ENCODE measurements around the gene WASHC2C.
A peak's percentile ranks its signal among the peaks of the same experiment; 100 is the strongest.
"Not testable (repeated sequence)": the region's sequence is repeated elsewhere in the genome, so short reads cannot be mapped to it uniquely, and the experiment has no call there.

Gene WASHC2C, protein sequence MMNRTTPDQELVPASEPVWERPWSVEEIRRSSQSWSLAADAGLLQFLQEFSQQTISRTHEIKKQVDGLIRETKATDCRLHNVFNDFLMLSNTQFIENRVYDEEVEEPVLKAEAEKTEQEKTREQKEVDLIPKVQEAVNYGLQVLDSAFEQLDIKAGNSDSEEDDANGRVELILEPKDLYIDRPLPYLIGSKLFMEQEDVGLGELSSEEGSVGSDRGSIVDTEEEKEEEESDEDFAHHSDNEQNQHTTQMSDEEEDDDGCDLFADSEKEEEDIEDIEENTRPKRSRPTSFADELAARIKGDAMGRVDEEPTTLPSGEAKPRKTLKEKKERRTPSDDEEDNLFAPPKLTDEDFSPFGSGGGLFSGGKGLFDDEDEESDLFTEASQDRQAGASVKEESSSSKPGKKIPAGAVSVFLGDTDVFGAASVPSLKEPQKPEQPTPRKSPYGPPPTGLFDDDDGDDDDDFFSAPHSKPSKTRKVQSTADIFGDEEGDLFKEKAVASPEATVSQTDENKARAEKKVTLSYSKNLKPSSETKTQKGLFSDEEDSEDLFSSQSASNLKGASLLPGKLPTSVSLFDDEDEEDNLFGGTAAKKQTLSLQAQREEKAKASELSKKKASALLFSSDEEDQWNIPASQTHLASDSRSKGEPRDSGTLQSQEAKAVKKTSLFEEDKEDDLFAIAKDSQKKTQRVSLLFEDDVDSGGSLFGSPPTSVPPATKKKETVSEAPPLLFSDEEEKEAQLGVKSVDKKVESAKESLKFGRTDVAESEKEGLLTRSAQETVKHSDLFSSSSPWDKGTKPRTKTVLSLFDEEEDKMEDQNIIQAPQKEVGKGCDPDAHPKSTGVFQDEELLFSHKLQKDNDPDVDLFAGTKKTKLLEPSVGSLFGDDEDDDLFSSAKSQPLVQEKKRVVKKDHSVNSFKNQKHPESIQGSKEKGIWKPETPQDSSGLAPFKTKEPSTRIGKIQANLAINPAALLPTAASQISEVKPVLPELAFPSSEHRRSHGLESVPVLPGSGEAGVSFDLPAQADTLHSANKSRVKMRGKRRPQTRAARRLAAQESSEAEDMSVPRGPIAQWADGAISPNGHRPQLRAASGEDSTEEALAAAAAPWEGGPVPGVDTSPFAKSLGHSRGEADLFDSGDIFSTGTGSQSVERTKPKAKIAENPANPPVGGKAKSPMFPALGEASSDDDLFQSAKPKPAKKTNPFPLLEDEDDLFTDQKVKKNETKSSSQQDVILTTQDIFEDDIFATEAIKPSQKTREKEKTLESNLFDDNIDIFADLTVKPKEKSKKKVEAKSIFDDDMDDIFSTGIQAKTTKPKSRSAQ (N-terminal part only)

DNA sequence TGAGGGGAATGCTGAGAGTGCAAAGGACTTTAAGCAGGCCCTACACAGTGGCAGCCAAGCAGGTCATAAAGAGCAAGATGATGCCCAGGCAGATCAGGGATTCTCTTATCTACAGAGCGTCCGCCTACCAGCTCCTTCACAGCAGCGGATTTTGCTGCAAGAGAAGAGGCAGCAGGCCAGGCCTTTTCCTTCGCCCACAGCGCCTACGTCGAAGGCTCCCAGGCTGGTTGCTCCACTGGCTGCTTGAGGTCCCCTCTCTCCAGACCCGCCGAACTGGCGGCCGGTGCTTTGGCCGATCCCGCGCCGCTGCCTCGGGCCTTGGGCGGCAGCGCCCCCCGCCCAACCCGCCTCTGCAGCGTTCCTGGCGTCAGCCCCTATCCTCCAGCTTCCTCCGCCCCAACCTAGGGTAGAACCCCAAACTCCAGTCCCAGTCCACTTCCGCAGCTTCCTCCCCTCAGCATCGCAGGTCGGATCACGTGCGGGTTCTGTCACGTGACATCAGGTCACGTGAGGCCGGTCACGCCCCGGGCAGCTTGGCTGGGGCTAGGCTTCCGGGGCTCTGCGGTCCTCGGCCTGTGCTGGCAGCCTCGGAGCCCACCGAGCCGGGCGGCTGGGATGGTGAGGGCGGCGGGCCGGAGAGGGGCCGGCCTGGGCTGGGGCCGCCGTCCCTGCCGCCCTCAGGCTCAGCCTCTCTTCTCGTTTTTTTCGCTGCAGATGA, at the start of gene WASHC2C:
TSS of gene WASHC2C (plus strand) at position 564 of the 718 bp plus-strand sequence. CDS start at position 616, 52 bp downstream.
- not testable (repeated sequence) for H3K27me3 ChIP-seq (ENCODE audit: control insufficient read depth in 1 of 2, insufficient read depth in 2 of 2, low read length in 2 of 2); H3K36me3 ChIP-seq (ENCODE audit: control insufficient read depth in 1 of 2, insufficient read depth in 2 of 2, low read length in 2 of 2); H3K4me1 ChIP-seq (ENCODE audit: control insufficient read depth in 1 of 2, insufficient read depth in 2 of 2, low read length in 2 of 2); H3K9me3 ChIP-seq (ENCODE audit: control insufficient read depth in 1 of 2, low read length in 2 of 2)
- H3K27ac ChIP-seq (ENCODE audit: low read depth, low read length) = peak within 1 kb of the TSS; percentile 42
- peak within 1 kb of the TSS; percentile 52 to 74 for H3K4me3 ChIP-seq (ENCODE audit: low read depth in 1 of 2, low read length in 2 of 2)
- H3K9ac ChIP-seq (ENCODE audit: low read depth in 1 of 2, low read length in 2 of 2) = peak within 1 kb of the TSS in 1 of 2 donors; percentile 33

- H3K36me3 ChIP-seq (ENCODE audit: control insufficient read depth in 1 of 2, insufficient read depth in 2 of 2, low read length in 2 of 2); H3K4me1 ChIP-seq (ENCODE audit: control insufficient read depth in 1 of 2, insufficient read depth in 2 of 2, low read length in 2 of 2); H3K27me3 ChIP-seq (ENCODE audit: control insufficient read depth in 1 of 2, insufficient read depth in 2 of 2, low read length in 2 of 2); H3K27ac ChIP-seq (ENCODE audit: low read depth, low read length); H3K9me3 ChIP-seq (ENCODE audit: control insufficient read depth in 1 of 2, low read length in 2 of 2); H3K4me3 ChIP-seq (ENCODE audit: low read depth in 1 of 2, low read length in 2 of 2); H3K9ac ChIP-seq (ENCODE audit: low read depth in 1 of 2, low read length in 2 of 2): not testable (repeated sequence)
Observed at GRCh38 chr10:45678467-45678866, 48.6 kb upstream of the WASHC2C start.

- not testable (repeated sequence) for H3K27me3 ChIP-seq (ENCODE audit: control insufficient read depth in 1 of 2, insufficient read depth in 2 of 2, low read length in 2 of 2); H3K36me3 ChIP-seq (ENCODE audit: control insufficient read depth in 1 of 2, insufficient read depth in 2 of 2, low read length in 2 of 2); H3K9me3 ChIP-seq (ENCODE audit: control insufficient read depth in 1 of 2, low read length in 2 of 2); H3K4me1 ChIP-seq (ENCODE audit: control insufficient read depth in 1 of 2, insufficient read depth in 2 of 2, low read length in 2 of 2); H3K9ac ChIP-seq (ENCODE audit: low read depth in 1 of 2, low read length in 2 of 2); H3K4me3 ChIP-seq (ENCODE audit: low read depth in 1 of 2, low read length in 2 of 2); H3K27ac ChIP-seq (ENCODE audit: low read depth, low read length)
Observed at GRCh38 chr10:45710200-45710796, 16.8 kb upstream of the WASHC2C start.

DNA sequence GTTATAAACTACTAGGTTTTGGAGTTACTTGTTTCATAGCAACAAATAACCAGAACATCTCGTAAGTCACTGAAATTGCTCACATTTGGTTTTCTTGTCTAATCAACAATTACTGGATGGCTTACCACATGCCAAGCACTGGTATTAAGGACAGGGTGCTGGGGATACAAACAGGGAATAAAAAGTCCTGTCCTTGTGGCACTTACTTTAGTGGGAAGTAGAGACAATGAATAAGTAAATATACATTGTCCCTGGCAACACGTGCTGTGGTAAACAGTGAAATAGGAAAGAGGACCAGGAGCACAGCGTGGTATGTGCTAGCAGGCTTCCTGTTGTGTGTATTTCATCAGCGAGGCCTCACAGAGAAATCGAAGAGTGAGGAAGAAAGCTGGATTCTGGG, 15.8 kb upstream of the WASHC2C start:
- not testable (repeated sequence) for H3K27ac ChIP-seq (ENCODE audit: low read depth, low read length); H3K9ac ChIP-seq (ENCODE audit: low read depth in 1 of 2, low read length in 2 of 2); H3K27me3 ChIP-seq (ENCODE audit: control insufficient read depth in 1 of 2, insufficient read depth in 2 of 2, low read length in 2 of 2); H3K9me3 ChIP-seq (ENCODE audit: control insufficient read depth in 1 of 2, low read length in 2 of 2); H3K4me1 ChIP-seq (ENCODE audit: control insufficient read depth in 1 of 2, insufficient read depth in 2 of 2, low read length in 2 of 2); H3K36me3 ChIP-seq (ENCODE audit: control insufficient read depth in 1 of 2, insufficient read depth in 2 of 2, low read length in 2 of 2); H3K4me3 ChIP-seq (ENCODE audit: low read depth in 1 of 2, low read length in 2 of 2)

DNA sequence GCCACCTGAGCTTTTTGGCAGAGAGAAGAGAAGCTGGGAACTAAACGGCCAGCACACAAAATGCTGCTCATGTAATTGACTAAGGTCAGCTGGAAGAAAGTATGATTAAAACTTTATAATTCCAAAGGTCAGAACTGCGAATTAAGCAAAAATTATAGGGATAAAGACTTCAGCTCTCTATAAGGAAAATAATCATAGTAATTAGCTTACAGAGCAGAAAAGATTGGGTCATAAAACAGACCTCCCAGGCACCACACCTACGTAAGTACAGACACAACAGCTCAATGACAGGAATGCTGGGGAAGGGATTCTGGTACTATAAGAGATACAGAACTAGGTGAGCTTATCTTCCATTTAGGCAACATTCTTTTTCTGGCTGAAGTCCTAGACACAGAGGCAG, 10.0 kb upstream of the WASHC2C start:
- H3K4me1 ChIP-seq (ENCODE audit: control insufficient read depth in 1 of 2, insufficient read depth in 2 of 2, low read length in 2 of 2); H3K27me3 ChIP-seq (ENCODE audit: control insufficient read depth in 1 of 2, insufficient read depth in 2 of 2, low read length in 2 of 2); H3K4me3 ChIP-seq (ENCODE audit: low read depth in 1 of 2, low read length in 2 of 2); H3K27ac ChIP-seq (ENCODE audit: low read depth, low read length); H3K9me3 ChIP-seq (ENCODE audit: control insufficient read depth in 1 of 2, low read length in 2 of 2); H3K9ac ChIP-seq (ENCODE audit: low read depth in 1 of 2, low read length in 2 of 2); H3K36me3 ChIP-seq (ENCODE audit: control insufficient read depth in 1 of 2, insufficient read depth in 2 of 2, low read length in 2 of 2): not testable (repeated sequence)

DNA sequence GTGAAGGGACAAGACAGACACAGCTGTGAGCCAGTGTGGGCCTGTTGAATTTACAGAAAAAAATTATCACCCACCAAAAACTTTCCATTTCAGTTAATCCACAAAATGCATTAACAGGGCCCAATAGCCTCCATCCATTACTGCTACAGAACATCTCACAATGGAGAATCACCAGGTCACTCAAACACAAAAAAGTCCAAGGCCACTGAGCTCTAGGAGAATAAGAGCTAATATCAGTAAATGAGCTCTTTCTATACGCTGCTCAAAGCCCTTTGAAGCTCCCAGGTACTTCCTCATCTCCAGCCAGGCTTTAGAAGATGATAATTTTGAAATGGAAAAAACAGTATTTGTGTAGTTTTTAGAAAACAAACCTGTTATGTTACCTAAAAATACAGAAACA, 9.4 kb upstream of the WASHC2C start:
- not testable (repeated sequence) for H3K27ac ChIP-seq (ENCODE audit: low read depth, low read length); H3K27me3 ChIP-seq (ENCODE audit: control insufficient read depth in 1 of 2, insufficient read depth in 2 of 2, low read length in 2 of 2); H3K9me3 ChIP-seq (ENCODE audit: control insufficient read depth in 1 of 2, low read length in 2 of 2); H3K36me3 ChIP-seq (ENCODE audit: control insufficient read depth in 1 of 2, insufficient read depth in 2 of 2, low read length in 2 of 2); H3K9ac ChIP-seq (ENCODE audit: low read depth in 1 of 2, low read length in 2 of 2); H3K4me1 ChIP-seq (ENCODE audit: control insufficient read depth in 1 of 2, insufficient read depth in 2 of 2, low read length in 2 of 2); H3K4me3 ChIP-seq (ENCODE audit: low read depth in 1 of 2, low read length in 2 of 2)

- not testable (repeated sequence) for H3K9ac ChIP-seq (ENCODE audit: low read depth in 1 of 2, low read length in 2 of 2); H3K4me3 ChIP-seq (ENCODE audit: low read depth in 1 of 2, low read length in 2 of 2); H3K4me1 ChIP-seq (ENCODE audit: control insufficient read depth in 1 of 2, insufficient read depth in 2 of 2, low read length in 2 of 2); H3K27ac ChIP-seq (ENCODE audit: low read depth, low read length); H3K9me3 ChIP-seq (ENCODE audit: control insufficient read depth in 1 of 2, low read length in 2 of 2); H3K36me3 ChIP-seq (ENCODE audit: control insufficient read depth in 1 of 2, insufficient read depth in 2 of 2, low read length in 2 of 2); H3K27me3 ChIP-seq (ENCODE audit: control insufficient read depth in 1 of 2, insufficient read depth in 2 of 2, low read length in 2 of 2)
Observed at GRCh38 chr10:45721503-45721902, 5.6 kb upstream of the WASHC2C start.

DNA sequence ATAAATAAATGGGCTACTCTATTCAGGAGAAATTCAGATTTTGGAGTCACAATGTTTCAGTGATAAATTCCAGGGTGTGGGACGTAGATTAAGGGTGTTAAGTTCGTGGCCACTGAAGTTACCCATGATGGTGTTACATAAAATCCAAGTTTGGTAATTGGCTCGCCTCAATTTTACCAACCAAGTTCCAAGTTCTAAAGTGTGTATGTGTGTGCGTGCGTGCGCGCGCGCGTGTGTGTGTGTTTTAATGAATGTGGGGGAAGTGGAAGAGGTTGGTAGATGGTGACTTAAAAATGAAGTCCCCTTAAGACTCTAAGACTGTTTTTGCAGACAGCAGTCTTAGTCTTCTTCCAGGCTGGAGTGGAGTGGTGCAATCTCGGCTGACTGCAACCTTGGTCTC, 3.2 kb upstream of the WASHC2C start:
- H3K9me3 ChIP-seq (ENCODE audit: control insufficient read depth in 1 of 2, low read length in 2 of 2); H3K36me3 ChIP-seq (ENCODE audit: control insufficient read depth in 1 of 2, insufficient read depth in 2 of 2, low read length in 2 of 2); H3K9ac ChIP-seq (ENCODE audit: low read depth in 1 of 2, low read length in 2 of 2); H3K27ac ChIP-seq (ENCODE audit: low read depth, low read length); H3K27me3 ChIP-seq (ENCODE audit: control insufficient read depth in 1 of 2, insufficient read depth in 2 of 2, low read length in 2 of 2); H3K4me3 ChIP-seq (ENCODE audit: low read depth in 1 of 2, low read length in 2 of 2); H3K4me1 ChIP-seq (ENCODE audit: control insufficient read depth in 1 of 2, insufficient read depth in 2 of 2, low read length in 2 of 2): not testable (repeated sequence)

DNA sequence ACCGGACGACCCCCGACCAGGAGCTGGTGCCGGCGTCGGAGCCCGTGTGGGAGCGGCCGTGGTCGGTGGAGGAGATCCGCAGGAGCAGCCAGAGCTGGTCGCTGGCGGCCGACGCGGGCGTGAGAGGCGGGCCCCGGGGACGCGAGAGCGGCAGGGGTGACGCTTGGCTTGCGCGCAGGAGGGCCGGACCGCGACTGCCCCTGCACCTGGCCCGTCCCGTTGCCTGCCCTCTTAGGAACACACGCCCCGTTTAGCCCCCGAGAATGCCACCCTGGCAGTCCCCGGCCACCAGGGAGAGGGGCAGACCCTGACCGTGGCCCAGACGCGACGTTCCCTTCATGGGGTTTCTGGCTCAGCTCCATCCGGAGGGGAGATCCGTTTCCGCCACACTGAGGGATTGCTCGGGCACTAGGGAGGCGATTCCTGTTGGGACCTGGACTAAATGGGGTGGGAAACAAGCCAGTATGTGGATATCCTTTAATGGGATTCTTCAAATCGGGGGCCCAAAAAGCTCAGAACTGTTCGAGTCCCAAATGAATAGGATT, 427 bp downstream of the WASHC2C start:
- Histone ChIP-seq H3K9ac (ENCODE audit: low read depth in 1 of 2, low read length in 2 of 2) (peak overlapping the region in 1 of 2 donors; percentile 33), H3K27ac (ENCODE audit: low read depth, low read length) (peak overlapping the region; percentile 42), H3K4me3 (ENCODE audit: low read depth in 1 of 2, low read length in 2 of 2) (peak overlapping the region in 1 of 2 donors; percentile 74)
- not testable (repeated sequence) for H3K4me1 ChIP-seq (ENCODE audit: control insufficient read depth in 1 of 2, insufficient read depth in 2 of 2, low read length in 2 of 2); H3K27me3 ChIP-seq (ENCODE audit: control insufficient read depth in 1 of 2, insufficient read depth in 2 of 2, low read length in 2 of 2); H3K9me3 ChIP-seq (ENCODE audit: control insufficient read depth in 1 of 2, low read length in 2 of 2); H3K36me3 ChIP-seq (ENCODE audit: control insufficient read depth in 1 of 2, insufficient read depth in 2 of 2, low read length in 2 of 2)

All from duodenal mucosa (tissue), 2 donors.